Stimulated activated memory B cell treated with anti-CD40 and anti-IgM and Interleukin-4, amounts not matched to agents 10 μg/mL and 1 μg/mL and 100 μg/mL, for 72 hours (primary cell): ENCODE data around the gene THOC6.

ENCODE experiments used
- ATAC-seq: fragments of 150-1000 bp; cut with Tn5 transposase; 2 replicates; pipeline ENCODE4 v1.10.0; 2021
- H3K27ac Mint-ChIP-seq: one replicate; pipeline ENCODE4 v1.8.0; 2022; ENCODE audit warnings: mild to moderate bottlenecking, mixed read lengths
- H3K27me3 Mint-ChIP-seq: one replicate; pipeline ENCODE4 v1.8.0; 2022; ENCODE audit warnings: mixed read lengths
- H3K36me3 Mint-ChIP-seq: one replicate; pipeline ENCODE4 v1.8.0; 2022; ENCODE audit warnings: mixed read lengths
- H3K4me1 Mint-ChIP-seq: one replicate; pipeline ENCODE4 v1.8.0; 2022; ENCODE audit warnings: mixed read lengths
- H3K4me3 Mint-ChIP-seq: one replicate; pipeline ENCODE4 v1.8.0; 2022; ENCODE audit warnings: mild to moderate bottlenecking, moderate library complexity, mixed read lengths
- H3K9me3 Mint-ChIP-seq: one replicate; pipeline ENCODE4 v1.8.0; 2022; ENCODE audit warnings: mixed read lengths

Gene THOC6

DNA sequence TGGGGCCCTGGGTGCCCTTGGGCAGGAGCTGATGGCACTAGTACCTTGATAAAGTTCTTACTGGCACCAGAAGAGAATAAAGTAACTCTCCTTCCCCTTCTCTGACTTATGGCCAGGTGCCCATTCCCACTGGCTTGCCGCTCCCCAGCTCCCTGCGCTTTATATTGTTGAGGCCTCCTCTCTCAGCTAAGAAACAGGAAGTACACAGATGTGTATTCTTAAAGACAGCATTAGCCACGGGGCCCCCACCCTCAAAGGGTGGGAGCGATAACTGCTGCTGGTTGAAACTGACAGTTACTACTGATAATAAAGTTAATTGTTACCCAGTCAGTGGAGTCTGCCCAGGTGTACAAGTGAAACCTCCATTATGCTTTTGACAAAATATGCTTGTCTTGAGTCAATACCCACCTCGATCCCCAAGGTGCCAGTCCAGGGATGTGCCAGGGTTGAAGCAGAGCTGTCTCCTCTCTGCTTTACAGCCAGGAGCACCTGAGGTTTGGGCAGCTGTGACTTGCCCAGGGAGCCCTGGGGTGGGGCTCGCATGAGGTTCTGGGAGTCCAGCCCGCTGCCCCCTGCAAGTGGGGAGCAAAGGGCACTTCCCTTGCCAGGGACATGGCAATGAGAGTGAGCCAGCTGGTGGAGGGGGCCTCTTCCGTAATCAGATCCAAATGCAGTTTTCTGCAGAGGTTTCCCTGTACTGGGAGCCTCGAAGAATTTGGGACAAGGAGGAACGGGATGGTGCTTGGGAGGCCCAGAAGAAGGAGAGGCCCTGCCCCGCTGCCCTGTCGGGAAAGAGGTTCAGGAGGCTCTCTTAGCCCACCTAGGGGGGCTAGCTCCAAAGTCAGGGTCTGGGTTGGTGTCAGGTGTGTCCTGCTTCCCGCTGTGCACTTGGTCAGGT is 16.5 kb upstream of the THOC6 start:
- no peak overlapping the region for H3K27ac Mint-ChIP-seq
- no peaks in the 10 kb centered on the region for H3K36me3 Mint-ChIP-seq
- no peaks in the 10 kb centered on the region for H3K9me3 Mint-ChIP-seq
- H3K4me1 Mint-ChIP-seq: peaks cover 30% of the 10 kb centered on the region
- ATAC-seq: no peak
- peaks cover 58% of the 10 kb centered on the region for H3K27me3 Mint-ChIP-seq
- H3K4me3 Mint-ChIP-seq: no peak overlapping the region

DNA sequence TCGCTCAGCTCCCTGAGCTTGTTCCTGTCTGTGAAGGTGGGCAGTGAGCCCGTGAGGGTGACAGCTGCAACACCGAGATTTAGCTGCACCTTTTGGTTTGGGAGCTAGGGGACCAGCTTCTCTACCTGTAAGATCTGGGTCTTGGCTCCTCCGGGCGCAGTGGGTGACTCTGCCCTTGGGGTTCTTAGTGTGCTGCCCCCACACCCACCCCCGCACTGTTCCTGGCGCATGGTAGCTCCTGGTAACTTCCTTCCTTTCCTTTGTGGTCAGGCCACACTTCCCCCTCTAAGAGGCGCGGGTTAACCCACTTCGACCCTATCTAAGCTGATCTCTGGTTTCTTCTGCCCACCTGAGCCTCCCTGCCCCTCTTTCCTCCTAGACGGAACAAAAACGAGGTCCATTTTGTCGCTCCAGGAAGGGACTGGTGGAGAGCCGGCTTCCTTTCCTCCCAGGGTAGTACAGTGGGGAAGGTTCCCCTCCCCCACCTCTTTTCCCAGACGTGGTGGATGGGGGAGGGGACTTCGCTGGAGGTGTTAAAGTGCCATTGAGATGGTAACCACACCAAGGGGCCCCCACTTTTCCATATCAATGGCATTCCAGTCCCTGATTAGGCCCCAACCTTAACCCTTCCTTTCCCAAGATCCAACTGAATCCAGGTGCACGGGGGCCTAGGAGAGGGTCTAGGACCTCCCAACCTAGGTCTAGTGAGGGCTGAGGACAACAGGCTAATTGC is 15.7 kb upstream of the THOC6 start:
- H3K36me3 Mint-ChIP-seq: no peaks in the 10 kb centered on the region
- H3K27me3 Mint-ChIP-seq: peaks cover 66% of the 10 kb centered on the region
- H3K27ac Mint-ChIP-seq: no peak overlapping the region
- peaks cover 30% of the 10 kb centered on the region for H3K4me1 Mint-ChIP-seq
- ATAC-seq: no peak
- H3K4me3 Mint-ChIP-seq: no peak overlapping the region
- no peaks in the 10 kb centered on the region for H3K9me3 Mint-ChIP-seq

DNA sequence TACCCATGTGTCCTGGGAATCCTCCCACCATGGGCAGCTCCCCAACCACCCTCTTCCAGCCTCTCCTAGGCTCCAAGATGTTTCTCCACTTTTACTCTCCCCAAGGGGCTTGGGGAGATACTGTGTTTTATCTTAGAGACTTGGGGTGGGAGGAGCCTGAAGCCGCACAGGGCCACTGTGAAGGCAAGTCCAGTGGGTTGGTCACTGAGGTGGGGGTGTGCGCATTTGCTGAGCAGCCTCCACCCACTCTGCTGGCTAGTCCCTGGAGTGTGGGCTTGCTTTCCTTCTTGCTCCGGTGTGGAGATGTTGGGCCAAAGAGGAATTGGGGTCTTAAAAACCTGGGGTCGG is 15.2 kb upstream of the THOC6 start:
- ATAC-seq: no peak

DNA sequence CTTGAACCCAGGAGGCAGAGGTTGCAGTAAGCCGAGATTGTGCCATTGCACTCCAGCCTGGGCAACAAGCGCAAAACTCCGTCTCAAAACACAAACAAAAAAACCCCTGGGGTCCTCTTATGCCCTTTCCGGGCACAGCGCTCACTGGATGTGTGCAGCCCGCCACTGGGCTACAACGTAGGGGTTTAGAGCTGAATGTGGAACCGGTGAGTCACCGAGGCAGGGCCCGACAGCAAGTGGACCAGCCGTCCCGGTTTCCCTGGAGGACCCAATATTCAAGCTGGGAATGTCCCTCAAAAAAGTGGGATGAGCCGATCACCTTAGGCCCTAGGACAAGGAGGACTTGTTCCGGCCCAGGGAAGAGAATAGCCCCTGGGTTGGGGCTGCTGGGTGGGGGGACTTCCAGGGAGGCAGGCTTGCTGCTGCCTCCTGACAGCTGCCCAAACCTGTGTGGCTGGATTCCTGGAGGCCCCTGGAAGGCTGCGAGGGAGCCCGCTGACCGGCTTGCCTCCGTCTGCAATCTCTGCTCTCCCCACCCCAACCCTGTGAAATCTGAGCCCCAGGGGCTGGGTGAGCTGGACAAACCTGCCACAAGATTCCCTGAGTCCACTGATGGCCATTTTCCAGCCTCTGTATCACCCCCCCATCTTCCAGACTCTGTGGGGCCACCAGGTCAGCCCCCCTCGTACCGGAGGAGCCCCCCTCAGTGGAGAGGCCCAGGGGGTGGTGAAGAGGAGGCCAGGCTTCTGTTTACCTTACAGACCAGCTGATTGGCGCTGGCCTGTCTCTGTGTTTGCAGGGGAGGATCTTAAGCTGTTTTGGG is 14.1 kb upstream of the THOC6 start:
- H3K27ac Mint-ChIP-seq: no peak overlapping the region
- peaks cover 78% of the 10 kb centered on the region for H3K27me3 Mint-ChIP-seq
- no peak overlapping the region for H3K4me3 Mint-ChIP-seq
- peaks cover 27% of the 10 kb centered on the region for H3K4me1 Mint-ChIP-seq
- no peak for ATAC-seq
- no peaks in the 10 kb centered on the region for H3K36me3 Mint-ChIP-seq
- no peaks in the 10 kb centered on the region for H3K9me3 Mint-ChIP-seq

More for the DNA sequence above, 15.2 kb upstream of the THOC6 start:
- H3K4me1 Mint-ChIP-seq: peaks cover 30% of the 10 kb centered on the region
- H3K27ac Mint-ChIP-seq: no peak overlapping the region
- H3K9me3 Mint-ChIP-seq: no peaks in the 10 kb centered on the region
- no peak overlapping the region for H3K4me3 Mint-ChIP-seq
- no peaks in the 10 kb centered on the region for H3K36me3 Mint-ChIP-seq
- peaks cover 71% of the 10 kb centered on the region for H3K27me3 Mint-ChIP-seq

DNA sequence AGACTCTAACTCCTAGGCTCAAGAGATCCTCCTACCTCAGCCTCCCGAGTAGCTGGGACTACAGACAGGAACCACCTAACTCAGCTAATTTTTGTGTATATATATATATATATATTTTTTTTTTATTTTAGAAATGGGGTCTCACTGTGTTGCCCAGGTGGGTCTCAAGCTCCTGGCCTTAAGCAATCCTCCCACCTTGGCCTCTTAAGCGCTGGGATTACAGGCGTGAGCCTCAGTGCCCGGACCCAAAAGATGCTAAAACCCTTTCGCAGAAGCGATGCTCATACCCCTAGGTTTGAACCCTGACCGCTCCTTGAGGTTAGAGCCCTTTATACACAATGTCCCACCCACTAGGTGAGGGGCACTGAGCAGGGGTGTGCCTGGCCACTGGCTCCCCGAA is 13.3 kb upstream of the THOC6 start:
- Mint-ChIP-seq H3K27ac (no peak overlapping the region), H3K9me3 (no peaks in the 10 kb centered on the region), H3K4me3 (no peak overlapping the region), H3K36me3 (no peaks in the 10 kb centered on the region), H3K27me3 (peaks cover 72% of the 10 kb centered on the region), H3K4me1 (peaks cover 23% of the 10 kb centered on the region)
- ATAC-seq: no peak

DNA sequence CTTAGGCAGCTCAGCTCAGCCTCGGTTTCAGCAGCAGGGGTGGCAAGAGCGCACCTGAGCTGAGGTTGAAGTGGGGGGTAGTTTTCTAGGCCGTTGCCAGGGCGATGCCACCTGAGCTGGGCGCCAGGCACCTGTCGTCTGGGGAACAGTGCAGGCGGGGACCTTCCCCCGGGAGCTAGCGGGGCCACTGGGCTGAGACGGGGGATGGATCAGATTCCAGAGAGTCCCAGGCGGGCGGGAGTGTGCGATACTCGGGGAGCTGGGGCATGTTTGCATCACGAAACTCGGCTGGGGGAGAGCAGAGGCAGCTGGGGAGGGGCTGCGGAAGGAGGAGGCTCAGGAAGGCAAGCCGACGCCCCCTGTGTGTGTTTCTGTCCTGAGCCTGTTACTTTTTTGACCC is 11.6 kb upstream of the THOC6 start:
- no peak overlapping the region for H3K4me3 Mint-ChIP-seq
- H3K27me3 Mint-ChIP-seq: peaks cover 63% of the 10 kb centered on the region
- peaks cover 16% of the 10 kb centered on the region for H3K4me1 Mint-ChIP-seq
- H3K27ac Mint-ChIP-seq: no peak overlapping the region
- no peak for ATAC-seq
- H3K9me3 Mint-ChIP-seq: no peaks in the 10 kb centered on the region
- no peaks in the 10 kb centered on the region for H3K36me3 Mint-ChIP-seq

DNA sequence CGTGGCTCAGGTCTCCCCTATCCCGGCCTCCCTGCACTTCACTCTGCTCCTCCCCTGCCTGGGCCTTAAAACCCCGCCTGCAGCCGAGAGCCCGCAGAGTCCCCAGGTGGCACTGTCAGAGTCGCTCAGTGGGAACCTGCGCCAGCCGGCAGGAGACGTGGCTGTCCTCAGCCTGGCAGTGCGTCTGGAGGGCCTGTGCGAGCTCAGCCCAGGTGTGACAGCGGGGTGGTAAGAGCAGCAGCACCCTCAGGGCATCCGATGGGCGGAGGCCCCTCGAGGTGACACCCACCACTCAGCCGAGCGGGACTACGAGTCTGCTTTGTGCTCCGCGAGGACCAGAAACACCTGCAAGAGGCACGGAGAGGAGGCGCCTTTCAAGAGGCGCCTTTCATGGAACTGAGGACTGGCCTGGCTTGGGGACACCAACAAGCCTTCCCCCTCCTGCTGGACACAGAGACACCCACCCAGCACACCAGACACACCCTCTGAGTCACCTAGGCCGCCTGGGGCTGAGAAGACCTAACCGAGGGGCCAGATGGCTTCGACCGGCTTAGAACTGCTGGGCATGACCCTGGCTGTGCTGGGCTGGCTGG is 10.9 kb upstream of the THOC6 start, which contains the start of gene CLDN9:
CLDN9 (plus strand) TSS at position 96 of the 593 bp plus-strand sequence; CDS start at position 536, 440 bp downstream.
- no peak for ATAC-seq
- no peaks in the 10 kb centered on the region for H3K36me3 Mint-ChIP-seq
- H3K27ac Mint-ChIP-seq: no peak within 1 kb of the TSS

DNA sequence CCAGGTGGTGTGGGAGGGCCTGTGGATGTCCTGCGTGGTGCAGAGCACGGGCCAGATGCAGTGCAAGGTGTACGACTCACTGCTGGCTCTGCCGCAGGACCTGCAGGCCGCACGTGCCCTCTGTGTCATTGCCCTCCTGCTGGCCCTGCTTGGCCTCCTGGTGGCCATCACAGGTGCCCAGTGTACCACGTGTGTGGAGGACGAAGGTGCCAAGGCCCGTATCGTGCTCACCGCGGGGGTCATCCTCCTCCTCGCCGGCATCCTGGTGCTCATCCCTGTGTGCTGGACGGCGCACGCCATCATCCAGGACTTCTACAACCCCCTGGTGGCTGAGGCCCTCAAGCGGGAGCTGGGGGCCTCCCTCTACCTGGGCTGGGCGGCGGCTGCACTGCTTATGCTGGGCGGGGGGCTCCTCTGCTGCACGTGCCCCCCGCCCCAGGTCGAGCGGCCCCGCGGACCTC is 10.3 kb upstream of the THOC6 start:
- ATAC-seq: peak; percentile 15
- no peaks in the 10 kb centered on the region for H3K9me3 Mint-ChIP-seq
- peaks cover 9% of the 10 kb centered on the region for H3K4me1 Mint-ChIP-seq
- H3K27me3 Mint-ChIP-seq: peaks cover 63% of the 10 kb centered on the region
- H3K4me3 Mint-ChIP-seq: no peak overlapping the region
- H3K36me3 Mint-ChIP-seq: no peaks in the 10 kb centered on the region
- no peak overlapping the region for H3K27ac Mint-ChIP-seq

More for the DNA sequence above, 10.9 kb upstream of the THOC6 start, which contains the start of gene CLDN9:
- peaks cover 63% of the 10 kb centered on the region for H3K27me3 Mint-ChIP-seq
- peaks cover 11% of the 10 kb centered on the region for H3K4me1 Mint-ChIP-seq
- no peaks in the 10 kb centered on the region for H3K9me3 Mint-ChIP-seq
- no peak within 1 kb of the TSS for H3K4me3 Mint-ChIP-seq

DNA sequence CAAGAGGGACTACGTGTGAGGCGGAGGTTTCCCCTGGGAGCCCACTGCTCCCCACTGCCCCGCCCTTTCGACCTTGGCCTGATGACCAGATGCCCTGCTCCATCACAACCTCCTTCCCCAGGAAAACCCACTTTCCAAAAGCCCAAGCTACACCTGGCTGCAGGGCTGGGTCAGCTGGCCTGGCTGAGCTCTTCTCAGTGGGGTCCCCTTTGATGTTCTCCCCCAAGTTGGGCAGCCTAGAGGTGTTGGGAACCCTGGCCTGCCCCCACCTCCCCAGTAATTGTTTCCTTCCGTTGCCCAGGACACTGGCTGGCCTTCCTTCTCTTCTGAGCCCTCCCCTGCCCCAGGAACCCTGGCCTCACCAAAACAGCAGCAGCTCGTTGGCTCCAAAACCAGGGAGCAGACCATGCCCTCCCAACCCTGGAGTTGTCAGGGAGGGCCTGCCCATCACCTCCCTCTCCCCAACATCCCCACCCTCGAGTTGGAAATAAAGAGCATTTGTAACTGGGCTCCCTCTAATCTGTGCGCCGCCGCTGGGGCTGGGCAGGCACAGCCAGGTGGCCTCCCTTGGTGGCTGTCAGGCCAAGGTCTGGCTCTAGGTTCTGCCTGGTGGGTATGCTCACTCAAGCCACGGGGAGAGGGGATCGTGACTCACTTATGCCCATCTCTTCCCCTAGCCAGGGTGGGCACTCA is 9.7 kb upstream of the THOC6 start:
- H3K4me3 Mint-ChIP-seq: no peak overlapping the region
- H3K9me3 Mint-ChIP-seq: no peaks in the 10 kb centered on the region
- no peak overlapping the region for H3K27ac Mint-ChIP-seq
- no peaks in the 10 kb centered on the region for H3K36me3 Mint-ChIP-seq
- peaks cover 61% of the 10 kb centered on the region for H3K27me3 Mint-ChIP-seq
- ATAC-seq: no peak
- H3K4me1 Mint-ChIP-seq: peaks cover 6% of the 10 kb centered on the region

DNA sequence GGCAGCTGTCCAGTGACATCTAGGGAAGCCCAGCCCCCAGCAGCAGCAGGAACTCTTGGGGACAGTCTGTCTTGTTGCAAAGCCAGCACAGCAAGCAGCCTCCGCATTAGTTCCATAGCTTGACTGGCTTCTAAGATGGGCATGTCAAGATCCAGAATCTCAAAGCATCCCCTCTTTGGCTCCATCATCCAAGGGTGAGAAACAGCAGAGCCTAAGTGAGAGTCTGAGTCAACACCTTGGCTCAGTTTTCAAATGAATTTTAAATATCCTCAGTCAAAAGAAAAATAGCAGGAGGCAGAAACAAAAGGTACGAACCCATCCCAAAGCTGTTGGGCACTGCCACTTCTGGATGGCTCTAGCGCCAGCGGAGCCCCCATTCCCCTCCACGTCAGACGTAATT is 8.9 kb upstream of the THOC6 start:
- Mint-ChIP-seq H3K4me3 (no peak overlapping the region), H3K9me3 (no peaks in the 10 kb centered on the region), H3K27ac (no peak overlapping the region), H3K27me3 (peaks cover 61% of the 10 kb centered on the region), H3K4me1 (peaks cover 9% of the 10 kb centered on the region), H3K36me3 (no peaks in the 10 kb centered on the region)
- ATAC-seq: no peak

DNA sequence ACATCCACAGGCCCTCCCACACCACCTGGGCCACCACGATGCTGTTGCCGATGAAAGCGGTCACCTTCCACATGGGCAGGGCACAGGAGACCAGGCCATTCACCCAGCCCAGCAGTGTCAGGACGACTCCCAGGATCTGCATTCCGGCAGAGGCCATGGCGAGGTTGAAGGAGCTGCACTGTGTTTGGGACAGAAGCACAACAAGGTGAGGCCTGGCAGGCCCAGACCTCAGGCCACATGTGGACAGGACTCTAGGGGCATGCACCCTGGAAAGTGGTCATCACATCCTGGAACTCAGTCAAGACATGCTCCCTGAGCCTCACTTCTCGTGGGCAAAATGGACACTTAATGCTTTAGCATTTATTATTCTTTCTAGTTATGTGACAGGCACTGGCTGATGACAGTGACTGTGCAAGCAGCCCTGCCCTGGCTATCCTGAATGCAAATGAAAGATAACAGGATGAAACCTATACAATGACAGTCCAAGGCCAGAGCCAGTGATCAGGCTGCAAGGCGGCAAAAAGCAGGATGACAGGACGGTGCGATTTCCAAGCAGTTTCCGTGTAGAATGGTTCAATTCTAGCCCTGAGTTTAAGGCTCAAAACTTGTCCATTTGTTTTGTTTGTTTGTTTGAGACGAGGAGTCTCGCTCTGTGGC is 7.8 kb upstream of the THOC6 start:
- ATAC-seq: no peak
- no peak overlapping the region for H3K27ac Mint-ChIP-seq
- no peaks in the 10 kb centered on the region for H3K36me3 Mint-ChIP-seq
- H3K9me3 Mint-ChIP-seq: no peaks in the 10 kb centered on the region
- H3K4me3 Mint-ChIP-seq: no peak overlapping the region
- H3K4me1 Mint-ChIP-seq: peaks cover 18% of the 10 kb centered on the region
- peaks cover 59% of the 10 kb centered on the region for H3K27me3 Mint-ChIP-seq

DNA sequence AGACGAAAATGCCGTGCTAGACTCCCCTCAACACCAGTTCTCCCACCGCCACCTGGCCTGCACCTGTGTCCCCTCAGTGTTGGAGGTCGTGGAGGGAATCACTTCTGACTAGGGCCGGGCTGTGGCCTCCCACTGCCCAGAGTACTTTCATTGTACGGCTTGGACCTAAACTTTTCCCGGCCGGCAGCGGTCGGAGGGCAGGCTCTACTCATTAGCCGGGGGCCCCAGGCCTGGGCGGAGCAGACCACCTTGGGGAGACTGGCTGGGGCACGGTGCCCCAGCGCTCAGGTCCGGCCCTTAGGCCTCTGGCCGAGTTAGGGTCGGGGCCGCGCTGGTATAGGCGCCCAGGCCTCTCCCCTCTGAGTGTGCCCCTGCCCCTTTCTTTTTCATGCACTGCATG is 6.5 kb upstream of the THOC6 start:
- no peak for ATAC-seq
- no peak overlapping the region for H3K27ac Mint-ChIP-seq

DNA sequence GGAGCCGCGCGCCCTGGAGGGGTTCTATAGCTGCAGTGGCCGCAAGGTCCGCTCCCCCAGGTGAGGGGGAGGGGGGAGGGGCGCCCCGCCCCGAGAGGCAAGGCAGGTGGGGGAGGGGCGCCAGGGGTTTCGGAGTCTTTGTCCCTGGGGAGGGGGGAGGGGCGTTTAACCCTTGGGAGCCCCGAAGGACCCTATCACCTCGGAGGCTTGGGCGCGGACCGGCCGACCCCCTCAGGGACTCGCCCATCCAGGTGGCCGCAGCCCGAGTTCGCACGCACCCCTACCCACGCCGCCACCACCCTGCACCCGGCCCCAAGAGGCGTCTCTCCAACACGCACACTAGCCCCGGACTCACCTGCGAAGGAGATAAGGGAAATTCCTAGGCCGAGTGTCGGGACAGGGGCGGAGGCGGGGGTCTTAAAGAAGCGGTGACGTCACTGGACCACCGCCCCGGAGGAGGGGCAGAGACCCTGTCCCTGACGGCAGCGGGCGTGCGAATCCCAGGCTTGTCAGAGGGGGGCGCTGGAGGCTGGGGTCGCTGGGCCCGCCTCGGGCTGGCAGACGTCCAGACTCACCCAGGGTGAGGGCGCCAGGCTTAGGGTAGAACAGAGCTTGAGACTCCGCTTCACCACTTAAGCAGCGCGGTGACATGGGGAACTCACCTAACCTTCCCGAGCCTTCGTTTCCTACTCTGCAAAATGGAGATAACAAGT is 5.9 kb upstream of the THOC6 start, which contains the start of gene CLDN6:
CLDN6 (minus strand) TSS at position 390 of the 713 bp plus-strand sequence. CDS start 2,162 bp downstream, outside the sequence.
- ATAC-seq: no peak
- H3K27me3 Mint-ChIP-seq: peaks cover 40% of the 10 kb centered on the region
- no peaks in the 10 kb centered on the region for H3K9me3 Mint-ChIP-seq
- H3K36me3 Mint-ChIP-seq: no peaks in the 10 kb centered on the region
- no peak within 1 kb of the TSS for H3K4me3 Mint-ChIP-seq
- H3K4me1 Mint-ChIP-seq: peaks cover 37% of the 10 kb centered on the region
- H3K27ac Mint-ChIP-seq: no peak within 1 kb of the TSS

More for the DNA sequence above, 6.5 kb upstream of the THOC6 start:
- Mint-ChIP-seq H3K4me3 (no peak overlapping the region), H3K4me1 (peaks cover 31% of the 10 kb centered on the region), H3K9me3 (no peaks in the 10 kb centered on the region), H3K27me3 (peaks cover 46% of the 10 kb centered on the region), H3K36me3 (no peaks in the 10 kb centered on the region)
